NCI-H1092 treated with DMSO at 0.1 percent for 48 hours (cell line): Measurements from ENCODE around the gene COG5.
"Not testable (repeated sequence)": the region's sequence is repeated elsewhere in the genome, so short reads cannot be mapped to it uniquely, and the experiment has no call there.

Source experiments
- DNase-seq: peaks from one replicate; lab custom pipeline; 2025; lab: John Stamatoyannopoulos, UW

Gene COG5

DNA sequence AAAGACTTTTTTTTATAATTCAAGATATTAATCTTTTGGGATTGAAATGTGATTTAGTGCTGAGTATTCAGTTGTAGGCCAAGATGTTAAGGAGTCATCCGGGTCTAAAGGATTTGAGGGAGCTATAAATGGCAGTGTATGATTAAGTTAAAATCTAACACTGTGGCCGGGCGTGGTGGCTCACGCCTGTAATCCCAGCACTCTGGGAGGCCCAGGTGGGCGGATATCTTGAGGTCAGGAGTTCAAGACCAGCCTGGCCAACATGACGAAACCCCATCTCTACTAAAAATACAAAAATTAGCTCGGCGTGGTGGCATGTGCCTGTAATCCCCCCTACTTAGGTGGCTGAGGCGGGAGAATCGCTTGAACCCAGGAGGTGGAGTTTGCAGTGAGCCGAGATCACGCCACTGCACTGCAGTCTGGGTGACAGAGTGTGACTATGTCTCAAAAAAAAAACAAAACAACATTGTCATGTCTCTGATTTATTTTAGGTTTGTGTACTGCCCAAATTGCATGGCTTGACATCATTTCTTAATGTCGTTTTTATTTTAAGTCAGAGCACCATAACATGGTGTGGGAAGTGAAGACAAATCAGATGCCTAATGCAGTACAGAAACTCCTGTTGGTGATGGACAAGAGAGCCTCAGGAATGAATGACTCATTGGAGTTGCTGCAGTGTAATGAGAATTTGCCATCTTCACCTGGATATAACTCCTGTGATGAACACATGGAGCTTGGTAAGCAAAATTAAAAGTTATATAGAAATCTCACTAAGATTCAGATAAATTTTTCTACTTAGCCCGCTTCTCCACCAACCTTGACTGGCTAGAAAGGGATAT lies 384.2 kb downstream of the COG5 start:
- no peak for DNase-seq

DNA sequence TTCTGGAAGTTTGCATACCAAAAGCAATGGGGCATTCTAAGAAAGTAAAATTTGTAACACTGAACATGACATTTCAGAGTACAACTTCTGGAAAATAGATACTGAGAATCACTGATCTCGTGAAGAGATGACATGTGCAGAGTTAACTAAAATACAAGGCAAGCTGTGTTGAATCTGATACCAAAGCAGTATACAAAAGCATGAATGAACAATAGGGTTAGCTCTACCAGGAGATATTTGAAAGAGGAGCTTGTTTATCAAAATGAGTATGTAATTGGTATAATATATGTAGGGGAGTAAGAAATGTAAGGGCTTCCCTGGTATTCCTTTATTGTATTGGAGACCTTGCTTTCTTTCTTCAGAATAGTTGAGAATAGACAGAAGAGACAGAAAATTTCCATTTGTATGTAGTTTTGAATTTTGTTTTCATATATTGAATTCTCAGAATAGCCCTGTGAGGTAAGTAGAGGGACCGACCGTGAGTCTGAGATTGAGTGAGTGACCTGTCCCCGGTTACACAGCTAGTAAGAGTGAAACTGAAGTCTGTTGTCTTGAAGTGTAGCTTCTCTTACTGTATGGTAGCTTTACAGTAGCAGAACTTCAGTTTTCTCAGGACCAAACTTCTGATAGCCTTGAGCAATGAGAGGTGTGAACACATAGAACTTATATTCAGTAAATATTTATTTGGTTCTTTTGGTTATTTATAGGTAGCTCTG lies 389.9 kb downstream of the COG5 start:
- no peak for DNase-seq

DNA sequence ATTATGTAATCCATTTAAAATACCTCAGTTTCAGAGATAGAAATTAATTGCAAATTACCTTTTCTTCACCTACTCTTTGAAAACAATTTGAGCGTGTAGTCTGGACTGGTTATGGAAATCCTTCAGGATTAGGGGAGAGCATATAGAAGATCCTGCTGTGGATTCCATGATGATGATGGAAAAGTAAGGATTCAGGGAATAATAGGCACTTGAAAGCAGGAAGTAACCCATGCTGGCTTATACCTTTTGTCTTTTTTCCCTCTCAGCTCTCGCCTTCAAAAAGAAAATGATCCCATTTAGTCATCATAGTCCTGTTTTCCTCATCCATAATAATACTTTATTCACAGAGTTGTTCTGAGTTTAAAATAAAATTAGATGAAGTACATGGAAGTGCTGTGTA lies 390.5 kb downstream of the COG5 start:
- no peak for DNase-seq

DNA sequence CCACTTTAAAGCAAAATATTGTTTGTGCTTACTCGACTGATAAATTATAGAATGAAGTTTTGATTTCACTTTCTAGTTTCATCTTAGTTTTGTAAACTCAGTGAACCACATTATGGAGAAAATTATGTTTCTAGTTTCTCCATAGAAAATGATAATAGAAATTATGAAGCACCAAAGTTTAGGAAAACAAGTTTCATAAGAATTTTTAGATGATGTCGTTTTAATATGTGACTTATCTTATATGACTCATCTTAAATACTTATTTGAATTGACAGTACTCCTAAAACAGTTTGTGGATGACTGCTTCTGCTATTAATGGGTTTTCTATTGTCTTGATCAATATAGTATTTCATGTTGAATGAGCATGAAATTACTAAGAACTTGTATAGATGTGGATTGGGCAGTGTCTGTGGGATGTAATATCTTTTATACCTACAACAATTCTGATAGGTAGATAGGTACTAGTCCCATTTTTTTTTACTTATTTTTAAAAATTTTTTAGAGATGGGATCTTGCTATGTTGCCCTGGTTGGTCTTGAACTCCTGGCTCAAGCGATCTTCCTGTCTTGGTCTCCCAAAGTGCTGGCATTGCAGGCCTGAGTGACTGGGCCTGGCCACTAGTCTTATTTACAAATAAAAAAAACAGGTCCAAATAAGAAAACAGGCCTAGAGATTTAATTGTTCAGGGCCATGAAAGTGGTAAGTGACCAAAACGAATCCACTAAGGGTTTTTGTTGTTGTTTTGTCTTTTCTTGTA lies 391.3 kb downstream of the COG5 start:
- no peak for DNase-seq

DNA sequence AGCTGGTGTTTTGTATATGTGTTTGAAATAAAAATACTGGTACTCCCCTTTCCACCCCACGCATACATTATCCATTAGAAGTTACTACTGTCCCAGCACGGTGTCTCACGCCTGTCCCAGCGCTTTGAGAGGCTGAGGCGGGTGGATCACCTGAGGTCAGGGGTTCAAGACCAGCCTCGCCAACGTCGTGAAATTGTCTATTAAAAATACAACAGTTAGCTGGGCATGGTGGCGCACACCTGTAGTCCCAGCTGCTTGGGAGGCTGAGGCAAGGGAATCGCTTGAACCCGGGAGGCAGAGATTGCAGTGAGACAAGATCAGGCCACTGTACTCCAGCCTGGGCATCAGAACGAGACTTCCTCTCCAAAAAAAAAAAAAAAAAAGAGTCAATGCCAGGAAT lies 392.2 kb downstream of the COG5 start:
- no peak for DNase-seq

DNA sequence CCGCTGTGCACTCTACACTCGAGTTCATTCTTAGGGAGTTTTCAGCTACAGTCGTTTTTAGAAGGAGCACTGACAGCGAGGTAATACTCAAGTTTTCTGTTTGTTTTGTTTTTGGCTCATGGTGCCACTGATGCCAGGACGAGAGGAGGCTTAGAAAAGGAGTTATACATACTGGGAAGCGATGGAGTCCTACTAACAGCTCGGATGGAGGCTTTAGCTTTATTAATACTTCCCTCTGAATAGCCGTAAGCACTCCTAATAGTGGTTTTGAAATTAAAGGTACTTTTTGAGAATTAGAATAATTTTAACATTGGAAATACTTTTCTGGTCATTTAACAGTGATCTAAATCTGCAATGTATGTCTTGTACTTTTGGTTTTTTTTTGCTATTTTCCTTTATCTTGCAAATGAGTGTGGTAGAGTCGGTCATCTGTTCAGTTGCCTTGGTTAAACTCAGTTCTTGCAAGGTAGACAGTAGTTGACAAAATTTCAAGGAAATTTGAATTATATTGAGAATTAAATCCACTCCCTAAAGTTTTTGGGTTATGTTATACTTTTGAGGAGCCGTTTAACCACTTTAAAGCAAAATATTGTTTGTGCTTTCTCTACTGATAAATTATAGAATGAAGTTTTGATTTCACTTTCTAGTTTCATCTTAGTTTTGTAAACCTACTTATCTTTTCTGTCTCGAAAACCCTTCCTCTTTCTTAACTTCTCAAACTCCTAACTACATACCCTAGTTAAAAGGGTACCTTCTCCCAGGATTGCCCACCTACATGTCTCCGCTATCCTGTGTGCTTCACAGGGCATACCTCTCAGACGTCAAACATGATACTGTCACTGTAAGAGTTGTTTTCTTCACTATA lies 393.4 kb downstream of the COG5 start:
- DNase-seq, result peak; percentile 17

DNA sequence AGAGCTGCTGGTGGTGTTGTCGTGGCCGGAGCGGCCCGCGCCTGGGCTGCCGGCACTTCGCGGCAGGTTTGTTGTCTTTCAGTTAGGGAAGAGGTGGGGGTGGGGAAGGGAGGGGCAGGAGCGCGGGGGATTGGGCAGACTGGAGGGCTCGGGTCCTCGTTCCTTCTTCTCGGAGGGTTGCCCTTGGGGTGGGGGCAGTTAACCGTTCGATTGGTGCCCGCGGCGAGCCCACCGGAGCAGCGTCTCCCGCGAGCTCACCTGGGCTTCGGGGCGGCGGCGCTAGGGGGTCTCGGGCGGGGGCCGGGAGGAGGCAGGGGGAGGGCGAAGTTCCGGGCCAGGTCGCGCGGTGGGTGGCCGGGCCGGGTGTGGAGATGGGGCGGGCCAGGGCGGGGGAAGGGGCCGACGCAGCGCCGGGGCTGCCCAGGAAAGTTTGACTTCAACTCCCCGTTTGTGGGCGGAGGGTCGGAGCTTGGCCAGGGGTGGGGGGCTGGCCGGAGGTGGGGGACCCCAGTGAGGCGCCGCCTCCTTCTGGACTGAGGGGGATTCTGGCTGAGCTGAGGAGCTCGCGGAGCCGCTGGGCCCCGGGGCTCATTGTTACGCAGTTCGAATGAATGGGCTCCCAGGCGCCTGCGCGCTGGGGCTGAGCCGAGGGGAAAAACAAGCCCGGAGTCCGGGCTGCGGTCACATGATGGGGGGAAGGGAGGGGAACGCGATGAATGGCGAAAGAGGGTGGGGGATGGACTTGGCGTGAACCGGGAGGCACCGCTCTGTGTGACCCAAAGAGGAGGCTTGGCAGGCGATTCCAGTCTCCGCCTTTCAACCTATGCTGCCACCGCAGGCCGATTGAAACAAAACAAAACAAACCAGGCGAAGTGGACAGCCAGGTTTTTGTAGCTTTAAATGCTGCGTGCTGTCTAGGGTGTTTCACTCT lies 394.3 kb downstream of the COG5 start:
- peak; percentile 97 for DNase-seq

DNA sequence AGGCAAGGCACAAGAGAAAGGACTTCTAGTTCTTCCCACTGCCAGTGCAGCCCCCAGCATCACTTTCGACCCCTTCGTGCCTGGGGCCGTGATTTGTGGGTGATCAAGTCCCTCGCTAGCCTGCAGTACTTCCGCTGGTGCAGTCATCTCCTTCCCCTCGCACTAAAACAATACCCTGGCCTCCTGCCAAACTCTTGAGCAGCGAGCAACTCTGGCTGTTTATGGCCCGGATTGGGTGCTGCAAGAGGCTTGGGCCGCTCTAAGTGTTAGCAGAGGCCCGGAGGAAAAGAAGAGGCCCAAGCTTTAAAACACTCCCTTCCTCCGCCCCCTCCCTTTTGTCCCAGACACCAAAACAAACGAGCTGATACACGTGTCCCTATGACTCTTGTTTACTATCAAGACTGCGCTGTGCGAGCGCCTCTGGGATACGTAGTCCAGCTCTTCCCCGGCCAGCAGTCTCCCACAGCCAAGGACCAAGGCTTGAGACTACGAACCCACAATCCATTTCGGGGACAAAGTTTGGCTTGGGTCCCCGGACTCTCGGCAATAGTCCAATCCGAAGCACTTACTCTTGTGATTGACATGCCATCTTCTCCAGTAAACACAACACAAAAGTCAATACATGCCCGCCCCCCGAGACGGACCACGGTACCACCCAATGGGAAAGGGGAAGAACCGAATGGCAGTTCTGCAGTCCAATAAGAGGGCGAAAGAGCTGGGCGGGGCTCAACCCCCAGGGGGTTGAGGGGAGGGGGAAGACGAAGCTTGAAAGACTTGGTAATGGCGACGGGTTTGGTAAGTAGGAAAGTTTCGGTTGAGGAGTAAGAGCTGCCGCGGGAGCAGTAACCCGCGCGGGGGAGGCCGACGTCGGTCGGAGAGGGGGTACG lies 395.2 kb downstream of the COG5 start, which contains the start of gene HBP1:
Gene HBP1 (plus strand): TSS at position 771 of the 887 bp plus-strand sequence. CDS start 10,891 bp downstream, outside the sequence.
- peak; percentile 100 for DNase-seq

DNA sequence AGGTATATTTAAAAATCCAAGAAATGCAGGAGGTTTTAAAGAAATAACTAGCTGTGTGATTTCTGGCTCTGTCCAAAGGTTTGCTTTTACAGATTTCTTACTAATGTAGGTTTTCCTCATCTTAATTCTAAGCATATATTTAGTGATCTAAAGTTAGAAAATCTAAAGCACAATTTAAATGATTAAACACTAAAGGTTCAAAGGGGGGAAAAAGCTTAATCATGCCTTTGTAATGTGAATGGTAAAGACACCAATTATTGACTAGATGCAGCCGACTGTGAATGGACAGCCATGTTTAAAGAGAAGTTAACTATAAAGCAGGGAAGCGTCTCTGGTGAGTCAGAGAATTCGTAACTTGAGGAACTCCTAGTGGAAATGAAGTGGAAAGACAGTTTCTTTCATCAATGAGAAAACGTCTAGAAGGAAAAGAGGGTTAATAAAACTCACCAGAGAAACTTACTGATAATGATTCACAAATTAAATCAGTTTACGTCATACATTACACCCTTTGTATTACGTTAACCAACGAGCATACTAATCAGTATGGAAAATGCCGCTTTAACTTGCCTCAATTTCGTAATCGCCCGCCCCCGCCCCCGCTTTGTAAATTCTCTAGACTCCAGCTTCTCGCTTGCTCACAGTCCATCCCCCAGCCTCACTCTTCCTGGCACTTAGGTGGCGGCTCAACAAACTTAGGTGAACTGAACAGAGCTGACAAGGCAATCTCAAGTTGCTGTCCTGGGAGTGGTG lies 396.1 kb downstream of the COG5 start:
- peak; percentile 37 for DNase-seq

DNA sequence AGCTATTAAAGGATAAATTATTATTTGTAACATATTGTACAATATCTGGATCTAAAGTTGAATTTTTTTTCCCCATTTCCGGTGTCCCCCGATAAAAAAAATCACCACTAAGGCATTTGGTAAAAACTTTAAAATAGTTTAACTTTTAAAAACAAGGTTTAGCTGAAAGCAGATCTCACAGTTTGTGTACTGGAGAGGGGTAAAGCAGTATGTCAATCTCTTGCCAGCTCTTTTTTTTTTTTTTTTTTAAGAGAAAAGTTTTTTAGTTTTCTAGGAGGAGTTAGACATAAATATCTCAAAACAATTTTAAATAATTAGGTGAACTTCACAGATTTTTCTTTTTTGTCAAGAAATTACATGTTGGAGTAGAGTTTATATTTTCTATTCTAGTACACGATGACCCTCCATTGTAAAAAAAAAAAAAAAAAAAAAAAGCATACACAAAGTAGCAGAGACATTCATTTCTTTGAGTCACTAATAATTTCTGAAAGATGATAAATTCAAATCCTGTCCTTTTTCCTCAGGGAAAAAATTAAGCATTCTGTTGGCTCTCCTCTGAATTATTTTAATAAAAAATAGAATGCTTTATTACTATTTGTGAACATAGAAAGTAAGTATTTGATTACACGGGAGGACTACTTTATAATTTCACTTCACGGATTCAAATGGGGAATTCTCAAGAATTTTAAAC lies 396.8 kb downstream of the COG5 start:
- DNase-seq, result no peak

DNA sequence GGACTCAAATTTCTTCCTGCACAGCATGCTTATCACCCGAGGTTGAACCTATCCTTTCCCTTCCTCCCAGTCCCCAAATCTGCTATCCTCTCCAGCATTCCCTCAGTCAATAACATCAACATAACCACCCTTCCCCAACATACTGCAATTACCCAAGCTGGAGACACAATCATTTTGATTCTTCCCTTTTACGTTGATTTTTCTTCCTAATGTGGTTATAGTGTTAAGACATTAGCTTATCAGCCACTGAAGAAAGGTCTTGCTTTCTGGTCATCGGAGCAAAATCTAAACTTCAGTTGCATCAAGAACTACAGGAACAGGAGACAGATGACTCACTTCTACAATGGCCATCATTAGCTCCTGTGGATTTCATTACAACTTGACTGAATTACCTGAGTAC lies 398.4 kb downstream of the COG5 start:
- DNase-seq, result no peak

DNA sequence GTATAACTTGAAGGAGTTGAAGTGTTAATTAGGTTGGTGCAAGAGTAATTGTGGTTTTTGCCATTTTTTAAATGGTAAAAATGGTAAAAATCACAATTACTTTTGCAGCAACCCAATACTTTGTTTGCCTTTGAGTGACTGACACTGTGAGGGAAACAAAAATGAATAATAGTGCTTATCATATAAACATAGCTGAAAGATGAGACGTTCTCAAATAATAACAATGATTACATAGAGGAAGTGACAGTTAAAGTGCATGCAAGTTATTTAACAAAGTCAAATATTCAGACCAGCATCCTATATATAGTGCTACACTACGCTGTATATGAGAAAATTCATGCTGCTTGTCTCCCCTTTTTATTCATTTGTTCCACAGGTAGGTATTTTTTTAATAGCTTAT lies 399.6 kb downstream of the COG5 start:
- no peak for DNase-seq

DNA sequence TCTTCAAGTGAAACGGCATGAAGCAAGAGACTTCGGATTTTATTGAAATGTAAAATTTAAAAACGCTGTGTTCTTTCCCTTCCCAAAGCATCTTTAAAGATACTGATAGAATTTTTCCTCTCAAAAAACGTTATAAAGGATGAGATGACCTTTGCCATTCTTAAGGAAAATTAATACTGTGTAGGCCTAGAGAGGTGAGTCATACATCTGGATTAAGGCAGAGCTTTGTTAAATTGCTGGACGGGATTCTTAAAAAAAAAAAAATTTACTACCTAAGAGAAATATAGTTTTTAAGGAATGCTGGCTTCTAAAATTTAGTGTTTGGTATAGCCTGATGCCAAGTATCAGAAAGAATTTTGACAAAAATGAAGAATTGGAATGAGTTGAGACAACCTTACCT lies 401.2 kb downstream of the COG5 start:
- DNase-seq, result no peak

DNA sequence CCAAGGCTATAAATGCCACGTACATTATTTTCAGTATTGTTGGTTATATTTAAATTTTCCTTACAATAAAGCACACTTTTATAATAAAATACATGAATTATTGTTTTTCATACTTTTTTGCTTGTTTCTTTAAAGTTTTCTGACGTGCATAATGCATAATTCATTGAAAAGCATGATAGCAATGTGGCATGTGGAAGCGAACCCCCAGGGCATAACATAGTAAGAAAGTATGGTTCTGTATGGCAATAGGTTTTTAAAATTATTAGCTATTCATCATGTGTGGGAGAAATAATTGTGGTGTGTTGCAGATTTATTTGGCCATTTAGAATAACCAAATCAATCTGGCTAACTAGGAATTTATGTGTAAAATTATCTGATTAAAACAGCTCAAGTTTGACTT lies 402.3 kb downstream of the COG5 start:
- no peak for DNase-seq

DNA sequence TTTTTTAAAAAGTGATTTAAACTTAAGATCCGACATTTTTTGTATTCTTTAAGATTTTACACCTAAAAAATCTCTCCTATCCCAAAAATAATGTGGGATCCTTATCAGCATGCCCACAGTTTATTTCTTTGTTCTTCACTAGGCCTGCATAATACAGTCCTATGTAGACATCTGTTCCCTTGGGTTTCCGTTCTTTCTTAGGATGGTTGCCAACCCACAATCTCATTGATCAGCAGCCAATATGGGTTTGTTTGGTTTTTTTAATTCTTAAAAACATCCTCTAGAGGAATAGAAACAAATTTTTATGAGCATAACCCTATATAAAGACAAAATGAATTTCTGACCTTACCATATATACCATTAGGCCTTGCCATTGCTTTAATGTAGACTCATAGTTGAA lies 403.3 kb downstream of the COG5 start:
- no peak for DNase-seq

DNA sequence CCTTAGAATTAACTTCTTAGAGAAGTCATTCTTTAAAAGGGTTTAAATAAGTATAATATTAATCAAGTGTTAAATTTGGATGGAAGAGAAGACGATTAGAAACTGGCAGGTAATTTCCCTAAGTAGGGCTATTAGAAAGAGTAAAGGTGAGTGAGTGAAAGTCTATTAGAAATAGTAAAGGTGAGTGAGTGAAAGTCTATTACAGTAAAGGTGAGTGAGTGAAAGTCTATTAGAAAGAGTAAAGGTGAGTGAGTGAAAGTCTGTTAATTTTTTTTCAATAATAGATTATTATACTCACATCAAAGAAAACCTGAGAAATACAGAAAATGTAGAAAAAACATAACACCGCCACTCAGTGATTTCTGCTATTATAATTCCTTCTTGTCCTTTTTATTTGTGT lies 405.7 kb downstream of the COG5 start:
- no peak for DNase-seq

DNA sequence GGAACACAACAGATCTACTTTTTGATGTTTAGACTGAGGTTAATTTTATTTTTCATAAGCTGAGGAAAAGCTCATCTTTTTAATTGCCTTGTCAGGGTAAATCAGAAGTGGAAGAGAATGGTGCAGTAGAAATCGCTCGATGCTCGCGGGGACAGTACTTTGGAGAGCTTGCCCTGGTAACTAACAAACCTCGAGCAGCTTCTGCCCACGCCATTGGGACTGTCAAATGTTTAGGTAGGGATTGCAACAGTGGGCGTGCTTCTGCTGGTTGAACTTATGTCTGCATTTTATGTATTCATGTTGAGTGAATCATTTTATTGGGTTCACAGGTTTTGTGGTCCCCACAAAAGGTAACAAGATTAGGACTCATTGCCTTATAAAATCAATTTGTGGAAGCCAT lies 406.6 kb downstream of the COG5 start:
- no peak for DNase-seq

DNA sequence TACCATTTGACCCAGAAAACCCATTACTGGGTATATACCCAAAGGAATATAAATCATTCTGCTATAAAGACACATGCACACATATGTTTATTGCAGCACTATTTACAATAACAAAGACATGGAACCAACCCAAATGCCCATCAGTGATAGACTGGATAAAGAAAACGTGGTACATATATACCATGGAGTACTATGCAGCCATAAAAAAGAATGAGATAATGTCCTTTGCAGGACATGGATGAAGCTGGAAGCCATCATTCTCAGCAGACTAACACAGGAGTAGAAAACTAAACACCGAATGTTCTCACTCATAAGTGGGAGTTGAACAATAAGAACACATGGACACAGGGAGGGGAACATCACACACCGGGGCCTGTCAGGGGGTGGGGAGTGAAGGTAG lies 408.0 kb downstream of the COG5 start:
- not testable (repeated sequence) for DNase-seq
